Vagina (tissue), 2 donors: ENCODE results near the gene TSHZ1.

ENCODE experiments used
- POLR2A ChIP-seq, 2 donors: fragments of 450-650 bp; IDR thresholded peaks; one replicate each; pipeline ENCODE4 v1.6.1; 2017; ENCODE audit warnings: antibody characterized with exemption in 2 of 2, mild to moderate bottlenecking in 2 of 2, moderate library complexity in 2 of 2
- POLR2AphosphoS5 ChIP-seq, 2 donors: sonication (generic); formaldehyde crosslinking; IDR thresholded peaks; one replicate each; pipeline ENCODE4 v1.9.0; 2017; ENCODE audit warnings: antibody characterized with exemption in 2 of 2, mild to moderate bottlenecking in 2 of 2, low read depth in 1 of 2; ENCODE audit not compliant: insufficient read depth in 1 of 2
- TF ChIP-seq, protein P1 (sequence below), 3 experiments: fragments of 450-650 bp in 2 of 3; fragments of 200-600 bp in 1 of 3; sonication (generic) in 1 of 3; IDR thresholded peaks; one replicate each; pipeline ENCODE4 v1.5.1; 2017 to 2019; ENCODE audit warnings: antibody characterized with exemption in 3 of 3, mild to moderate bottlenecking in 2 of 3, moderate library complexity in 2 of 3

DNA sequence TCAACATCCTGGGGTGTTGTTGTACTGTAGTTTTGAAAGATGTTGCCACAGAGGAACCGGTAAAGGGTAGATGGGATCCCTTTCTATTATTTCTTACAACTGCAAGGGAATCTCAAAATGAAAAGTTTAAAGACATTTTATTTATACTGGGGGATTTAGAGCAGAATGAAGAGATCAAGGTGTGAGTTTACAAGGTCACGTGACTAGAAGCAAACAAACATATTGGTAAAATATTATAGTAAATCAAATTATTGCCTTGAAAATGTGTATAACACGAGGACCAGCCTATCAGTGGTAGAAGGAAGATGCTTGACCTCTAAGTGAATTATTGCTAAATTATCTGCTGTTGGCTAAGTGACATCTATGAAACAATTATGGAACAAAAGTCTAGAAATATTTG lies 119.7 kb downstream of the TSHZ1 start:
- TF ChIP-seq, protein P1, sequence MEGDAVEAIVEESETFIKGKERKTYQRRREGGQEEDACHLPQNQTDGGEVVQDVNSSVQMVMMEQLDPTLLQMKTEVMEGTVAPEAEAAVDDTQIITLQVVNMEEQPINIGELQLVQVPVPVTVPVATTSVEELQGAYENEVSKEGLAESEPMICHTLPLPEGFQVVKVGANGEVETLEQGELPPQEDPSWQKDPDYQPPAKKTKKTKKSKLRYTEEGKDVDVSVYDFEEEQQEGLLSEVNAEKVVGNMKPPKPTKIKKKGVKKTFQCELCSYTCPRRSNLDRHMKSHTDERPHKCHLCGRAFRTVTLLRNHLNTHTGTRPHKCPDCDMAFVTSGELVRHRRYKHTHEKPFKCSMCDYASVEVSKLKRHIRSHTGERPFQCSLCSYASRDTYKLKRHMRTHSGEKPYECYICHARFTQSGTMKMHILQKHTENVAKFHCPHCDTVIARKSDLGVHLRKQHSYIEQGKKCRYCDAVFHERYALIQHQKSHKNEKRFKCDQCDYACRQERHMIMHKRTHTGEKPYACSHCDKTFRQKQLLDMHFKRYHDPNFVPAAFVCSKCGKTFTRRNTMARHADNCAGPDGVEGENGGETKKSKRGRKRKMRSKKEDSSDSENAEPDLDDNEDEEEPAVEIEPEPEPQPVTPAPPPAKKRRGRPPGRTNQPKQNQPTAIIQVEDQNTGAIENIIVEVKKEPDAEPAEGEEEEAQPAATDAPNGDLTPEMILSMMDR (IDR thresholded peaks at IDR 0.05), result no peak
- TF ChIP-seq POLR2AphosphoS5 (IDR thresholded peaks at IDR 0.05; ENCODE audit: insufficient read depth in 1 of 2, low read depth in 1 of 2), result no peak
- no peak for TF ChIP-seq POLR2A (IDR thresholded peaks at IDR 0.05)
